H9 (cell line): ENCODE data around the gene FBXL19. TPM values are rescaled to one million over a fixed set of nuclear protein-coding genes. Genes with fewer than 3 reads are reported as not detected.

Experiments
- DNase-seq: peaks from one replicate; pipeline ENCODE4 v3.0.0-alpha.2; 2017
- H2AFZ ChIP-seq: one replicate; pipeline ENCODE4 v1.6.1; 2013; ENCODE audit warnings: mild to moderate bottlenecking, low read length, control low read depth, moderate library complexity
- H2AK5ac ChIP-seq: 2 replicates; pipeline ENCODE4 v1.6.1; 2013; ENCODE audit warnings: low read length, control low read depth, mixed read lengths; ENCODE audit not compliant: insufficient read length
- H2BK120ac ChIP-seq: one replicate; pipeline ENCODE4 v1.6.1; 2013; ENCODE audit warnings: low read depth, mild to moderate bottlenecking, low read length, control low read depth, inconsistent platforms; ENCODE audit not compliant: poor library complexity, severe bottlenecking
- H2BK12ac ChIP-seq: 2 replicates; pipeline ENCODE4 v1.6.1; 2013; ENCODE audit warnings: low read length, control low read depth, mixed read lengths, low read depth; ENCODE audit not compliant: insufficient read length
- H2BK15ac ChIP-seq: 2 replicates; pipeline ENCODE4 v1.6.1; 2013; ENCODE audit warnings: low read depth, low read length, control low read depth
- H2BK20ac ChIP-seq: one replicate; pipeline ENCODE4 v1.6.1; 2013; ENCODE audit warnings: low read depth, mild to moderate bottlenecking, low read length, control low read depth, inconsistent platforms; ENCODE audit not compliant: poor library complexity, severe bottlenecking
- H2BK5ac ChIP-seq: 2 replicates; pipeline ENCODE4 v1.6.1; 2013; ENCODE audit warnings: low read length, control low read depth, mixed read lengths; ENCODE audit not compliant: insufficient read length
- H3K14ac ChIP-seq: 2 replicates; pipeline ENCODE4 v1.6.1; 2013; ENCODE audit warnings: low read length, control low read depth; ENCODE audit not compliant: insufficient read depth
- H3K18ac ChIP-seq: 2 replicates; pipeline ENCODE4 v1.6.1; 2013; ENCODE audit warnings: low read depth, mild to moderate bottlenecking, mixed read lengths, low read length, control low read depth; ENCODE audit not compliant: insufficient read length
- H3K23ac ChIP-seq: 2 replicates; pipeline ENCODE4 v1.6.1; 2013; ENCODE audit warnings: low read length, control low read depth, mixed read lengths, low read depth; ENCODE audit not compliant: insufficient read length
- H3K23me2 ChIP-seq: 2 replicates; pipeline ENCODE4 v1.6.1; 2013; ENCODE audit warnings: low read depth, mild to moderate bottlenecking, mixed read lengths, low read length, control low read depth; ENCODE audit not compliant: insufficient read length, poor library complexity, severe bottlenecking
- H3K27ac ChIP-seq: 2 replicates; pipeline ENCODE4 v1.5.1; 2013; ENCODE audit warnings: low read length, control low read depth, mixed read lengths, low read depth; ENCODE audit not compliant: insufficient read length
- H3K27me3 ChIP-seq: 2 replicates; pipeline ENCODE4 v1.6.1; 2013; ENCODE audit warnings: low read length, control low read depth, inconsistent platforms; ENCODE audit not compliant: insufficient read depth
- H3K4ac ChIP-seq: 2 replicates; pipeline ENCODE4 v1.6.1; 2013; ENCODE audit warnings: low read depth, mild to moderate bottlenecking, control low read depth, inconsistent platforms, low read length, moderate library complexity
- H3K4me1 ChIP-seq: 2 replicates; pipeline ENCODE4 v1.6.1; 2013; ENCODE audit warnings: low read length, control low read depth, inconsistent platforms; ENCODE audit not compliant: insufficient read depth
- H3K4me2 ChIP-seq: 2 replicates; pipeline ENCODE4 v1.6.1; 2013; ENCODE audit warnings: low read length, control low read depth, mixed read lengths; ENCODE audit not compliant: insufficient read length, insufficient read depth
- H3K56ac ChIP-seq: 2 replicates; pipeline ENCODE4 v1.6.1; 2013; ENCODE audit warnings: low read depth, mild to moderate bottlenecking, mixed read lengths, low read length, control low read depth; ENCODE audit not compliant: insufficient read length
- H3K79me1 ChIP-seq: 2 replicates; pipeline ENCODE4 v1.6.1; 2013; ENCODE audit warnings: low read depth, mild to moderate bottlenecking, moderate library complexity, low read length, control low read depth, inconsistent platforms; ENCODE audit not compliant: insufficient read depth, poor library complexity, severe bottlenecking
- H3K79me2 ChIP-seq: 2 replicates; pipeline ENCODE4 v1.6.1; 2013; ENCODE audit warnings: low read length, control low read depth, inconsistent platforms; ENCODE audit not compliant: insufficient read depth
- H3K9ac ChIP-seq: 2 replicates; pipeline ENCODE4 v1.6.1; 2013; ENCODE audit warnings: low read length, control low read depth, mixed read lengths; ENCODE audit not compliant: insufficient read length; ENCODE audit errors: extremely low read depth
- H3K9me3 ChIP-seq: one replicate; pipeline ENCODE4 v1.6.1; 2013; ENCODE audit warnings: low read depth, low read length, inconsistent platforms; ENCODE audit not compliant: control insufficient read depth
- H3T11ph ChIP-seq: one replicate; pipeline ENCODE4 v1.6.1; 2013; ENCODE audit warnings: mild to moderate bottlenecking, low read length, control low read depth, inconsistent platforms
- H4K20me1 ChIP-seq: one replicate; pipeline ENCODE4 v1.6.1; 2013; ENCODE audit not compliant: control insufficient read depth, insufficient read length, insufficient read depth
- H4K5ac ChIP-seq: 2 replicates; pipeline ENCODE4 v1.6.1; 2013; ENCODE audit warnings: low read depth, mild to moderate bottlenecking, mixed read lengths, low read length, control low read depth; ENCODE audit not compliant: insufficient read length
- H4K8ac ChIP-seq: replicated peaks from 2 replicates; pipeline ENCODE4 v1.6.1; 2013; ENCODE audit warnings: low read length, control low read depth, mixed read lengths, low read depth; ENCODE audit not compliant: insufficient read length
- H4K91ac ChIP-seq: 2 replicates; pipeline ENCODE4 v1.6.1; 2013; ENCODE audit warnings: low read depth, mild to moderate bottlenecking, moderate library complexity, mixed read lengths, low read length, control low read depth; ENCODE audit not compliant: insufficient read length
- H3K27ac Mint-ChIP-seq, 3 experiments: 2 replicates in 2 of 3; 3 replicates in 1 of 3; pipeline ENCODE4 v1.8.0; 2020 to 2021; ENCODE audit warnings: mixed read lengths in 3 of 3, mild to moderate bottlenecking in 1 of 3, moderate library complexity in 1 of 3
- H3K27me3 Mint-ChIP-seq: 2 replicates; pipeline ENCODE4 v1.8.0; 2021; ENCODE audit warnings: low read depth, mild to moderate bottlenecking, moderate library complexity, mixed read lengths
- H3K36me3 Mint-ChIP-seq, 3 experiments: 2 replicates in 2 of 3; 3 replicates in 1 of 3; pipeline ENCODE4 v1.8.0; 2020 to 2021; ENCODE audit warnings: low read depth in 3 of 3, mixed read lengths in 3 of 3; ENCODE audit not compliant: insufficient read depth in 1 of 3
- H3K4me1 Mint-ChIP-seq, 2 experiments: 2 replicates each; pipeline ENCODE4 v1.8.0; 2020; ENCODE audit warnings: mixed read lengths in 2 of 2
- H3K4me3 Mint-ChIP-seq, 2 experiments: 2 replicates in 1 of 2; 3 replicates in 1 of 2; pipeline ENCODE4 v1.8.0; 2020 to 2021; ENCODE audit warnings: mild to moderate bottlenecking in 2 of 2, mixed read lengths in 2 of 2, moderate library complexity in 1 of 2
- H3K9me3 Mint-ChIP-seq, 2 experiments: 2 replicates in 1 of 2; 3 replicates in 1 of 2; pipeline ENCODE4 v1.8.0; 2020; ENCODE audit warnings: mild to moderate bottlenecking in 2 of 2, mixed read lengths in 2 of 2, moderate library complexity in 1 of 2
- CTCF ChIP-seq: fragments of 200-600 bp; sonication (generic); conservative IDR thresholded peaks from 3 replicates; pipeline ENCODE4 v1.8.0; 2021; ENCODE audit warnings: antibody characterized with exemption, mild to moderate bottlenecking
- WGBS: extraction: QIAGEN DNeasy Blood & Tissue Kit; methylation state at CpG from one replicate; pipeline ENCODE4 v1.1.7; 2013; ENCODE audit warnings: missing lambda C conversion rate, low lambda C conversion rate, mixed read lengths; ENCODE audit not compliant: insufficient read length; ENCODE audit errors: extremely low coverage; 5-methylcytosine and 5-hydroxymethylcytosine counted together
- total RNA-seq: library from RNA; stranded (reverse); gene quantifications from 2 replicates; pipeline ENCODE4 v1.2.1, GENCODE V29; 2021

The FBXL19 gene
- total RNA-seq, 1 experiment from 2014 or later: 66.8 TPM

GRCh38 chr16:30929167-30929566, 5.8 kb downstream of the FBXL19 start:
- H3K79me1 ChIP-seq: no peaks in the 10 kb centered on the region
- no peak overlapping the region for H2BK20ac ChIP-seq
- no peak for TF ChIP-seq CTCF

More at GRCh38 chr16:30929167-30929566, 5.8 kb downstream of the FBXL19 start:
- no CpG with 5 or more reads among the region's 7 CpGs for WGBS
- H3K9ac ChIP-seq: no peak overlapping the region
- no peak overlapping the region for H3K27ac ChIP-seq
- no peak overlapping the region for H2AFZ ChIP-seq
- no peak overlapping the region for H3K14ac ChIP-seq
- H3K27me3 ChIP-seq: no peaks in the 10 kb centered on the region
- H3T11ph ChIP-seq: no peak overlapping the region
- no peak overlapping the region for H2BK12ac ChIP-seq
- no peaks in the 10 kb centered on the region for H3K9me3 ChIP-seq
- no peaks in the 10 kb centered on the region for H3K27me3 Mint-ChIP-seq
- H3K56ac ChIP-seq: no peak overlapping the region
- H3K4me2 ChIP-seq: no peak overlapping the region
- no peak overlapping the region for H3K18ac ChIP-seq
- no peak overlapping the region for H4K91ac ChIP-seq
- no peak overlapping the region for H2BK5ac ChIP-seq
- no peak overlapping the region for H3K4ac ChIP-seq
- no peak overlapping the region for H2BK15ac ChIP-seq
- H3K23me2 ChIP-seq: peaks cover 8% of the 10 kb centered on the region
- no peaks in the 10 kb centered on the region for H3K79me2 ChIP-seq
- H2BK120ac ChIP-seq: no peak overlapping the region
- no peak overlapping the region for H3K27ac Mint-ChIP-seq
- no peak overlapping the region for H4K8ac ChIP-seq
- no peaks in the 10 kb centered on the region for H3K4me1 ChIP-seq
- no peak overlapping the region for H2AK5ac ChIP-seq
- no peaks in the 10 kb centered on the region for H3K9me3 Mint-ChIP-seq
- no peaks in the 10 kb centered on the region for H4K20me1 ChIP-seq
- no peak overlapping the region for H4K5ac ChIP-seq
- H3K36me3 Mint-ChIP-seq: peaks cover 33 to 44% (median 43%) of the 10 kb centered on the region in 3 experiments
- no peak for DNase-seq
- H3K4me1 Mint-ChIP-seq: peaks cover 10 to 24% of the 10 kb centered on the region in 2 experiments
- no peak overlapping the region for H3K23ac ChIP-seq
- H3K4me3 Mint-ChIP-seq: no peak overlapping the region
